IPS-NIHi7 (cell line): ENCODE data around the gene GALC.
A peak's percentile ranks its signal among the peaks of the same experiment; 100 is the strongest.

Source experiments
- DNase-seq: peaks from one replicate; pipeline ENCODE4 v3.0.0; 2012; ENCODE audit warnings: mixed read lengths; ENCODE audit errors: extremely low spot score

The GALC gene

GRCh38 chr14:87955501-87955900 lies 37.5 kb downstream of the GALC start:
- no peak for DNase-seq

DNA sequence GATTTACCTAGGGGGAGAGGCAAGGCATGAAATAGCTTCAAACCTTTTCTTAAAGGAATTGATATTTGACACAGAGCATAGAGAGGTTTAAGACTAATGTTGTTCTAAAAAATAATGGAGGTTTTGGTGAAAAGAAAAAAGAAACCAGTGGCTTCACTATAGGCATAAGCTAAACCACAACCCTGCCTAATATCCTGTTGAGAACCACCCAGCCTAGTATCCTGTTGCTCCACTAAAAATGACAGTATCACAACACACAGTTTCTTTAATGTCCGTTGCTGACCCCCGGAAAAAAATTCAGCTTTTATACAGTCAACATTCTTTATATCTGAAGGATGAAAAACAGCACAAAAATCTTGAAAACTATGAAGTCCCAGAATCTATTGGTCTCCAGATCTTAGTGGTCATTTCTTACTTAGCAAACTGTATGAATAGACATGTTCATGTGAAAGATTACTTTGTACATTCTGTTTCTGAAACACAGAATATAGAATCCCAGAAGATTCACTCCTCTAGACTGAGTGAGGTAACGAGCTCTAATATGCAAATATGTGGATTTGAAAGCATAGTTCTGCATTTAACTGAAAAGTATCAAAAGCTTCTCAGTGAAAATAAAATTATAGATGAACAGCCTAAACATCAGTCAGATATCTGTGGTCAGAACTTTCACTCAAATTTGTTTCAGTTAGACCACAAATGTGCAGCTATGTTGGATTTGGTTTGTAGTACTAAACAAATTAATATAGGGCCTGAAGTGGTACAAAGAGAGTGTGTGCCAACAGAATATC lies 40.5 kb downstream of the GALC start:
- no peak for DNase-seq

- peak; percentile 18 for DNase-seq
These were observed 47.9 kb downstream of the GALC start for GRCh38 chr14:87944987-87945604.

GRCh38 chr14:87940894-87941293 lies 52.1 kb downstream of the GALC start:
- no peak for DNase-seq

DNA sequence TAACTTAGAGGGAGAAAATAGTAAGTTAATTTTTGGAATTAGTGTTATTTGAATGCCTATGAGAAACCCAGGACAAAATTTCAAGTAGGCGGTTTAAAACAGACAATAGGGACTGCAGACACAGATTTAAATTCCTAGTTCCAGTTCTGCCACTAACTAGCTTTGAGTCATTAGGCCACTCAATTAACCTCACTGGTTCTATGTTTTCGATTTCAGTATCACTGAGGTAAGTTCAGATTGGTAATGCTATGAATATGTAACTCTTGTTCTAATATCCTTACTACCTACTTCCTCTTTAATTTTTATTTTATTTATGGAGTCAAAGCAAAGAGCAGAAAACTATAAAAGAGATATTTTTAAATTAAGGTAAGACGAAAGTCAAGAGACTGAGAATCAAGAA lies 52.6 kb downstream of the GALC start:
- no peak for DNase-seq

GRCh38 chr14:87935886-87936285 lies 57.1 kb downstream of the GALC start:
- DNase-seq, result no peak

GRCh38 chr14:87935081-87935828 lies 57.7 kb downstream of the GALC start:
- no peak for DNase-seq

DNA sequence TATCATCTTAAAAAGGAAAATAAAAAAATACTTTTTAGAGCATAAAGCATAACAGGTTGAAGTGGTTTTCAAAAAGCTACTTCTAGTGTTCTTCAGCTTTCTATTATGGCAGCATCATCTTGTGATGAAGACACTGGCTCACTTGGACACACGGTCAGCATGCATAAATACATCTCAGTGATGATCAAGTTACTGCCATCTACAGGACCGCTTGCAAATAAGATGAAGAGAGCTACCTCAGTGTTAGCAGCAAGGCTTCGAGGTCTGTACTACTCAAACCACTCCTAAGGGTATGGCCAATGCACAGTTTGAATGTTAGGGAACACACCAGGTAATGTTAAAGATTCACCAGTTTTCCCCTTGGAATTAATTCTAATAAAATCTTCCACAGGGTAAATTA lies 58.8 kb downstream of the GALC start:
- no peak for DNase-seq

- no peak for DNase-seq
These were observed 76.1 kb downstream of the GALC start for GRCh38 chr14:87916886-87917275.

- no peak for DNase-seq
These were observed 76.7 kb downstream of the GALC start for GRCh38 chr14:87916103-87916885.

DNA sequence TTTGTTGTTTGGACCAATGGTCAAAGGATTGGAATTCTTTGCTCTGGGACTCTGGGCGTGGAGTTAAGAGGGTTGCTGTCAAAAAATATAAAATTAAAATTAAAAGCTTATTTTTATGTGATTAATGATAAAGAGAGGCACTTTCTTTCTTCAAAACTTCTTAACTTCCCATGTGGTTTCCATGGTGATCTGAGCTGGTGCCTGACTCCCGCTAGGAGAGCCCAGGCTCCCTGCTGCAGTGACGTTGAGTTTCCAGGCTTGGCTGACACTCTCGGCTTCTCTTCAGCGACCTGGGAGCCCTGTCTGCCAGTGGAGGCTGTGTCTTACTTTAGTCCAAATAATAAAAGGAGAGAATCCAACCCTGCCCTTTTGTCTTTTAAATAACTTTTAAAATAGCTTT lies 84.4 kb downstream of the GALC start:
- no peak for DNase-seq

DNA sequence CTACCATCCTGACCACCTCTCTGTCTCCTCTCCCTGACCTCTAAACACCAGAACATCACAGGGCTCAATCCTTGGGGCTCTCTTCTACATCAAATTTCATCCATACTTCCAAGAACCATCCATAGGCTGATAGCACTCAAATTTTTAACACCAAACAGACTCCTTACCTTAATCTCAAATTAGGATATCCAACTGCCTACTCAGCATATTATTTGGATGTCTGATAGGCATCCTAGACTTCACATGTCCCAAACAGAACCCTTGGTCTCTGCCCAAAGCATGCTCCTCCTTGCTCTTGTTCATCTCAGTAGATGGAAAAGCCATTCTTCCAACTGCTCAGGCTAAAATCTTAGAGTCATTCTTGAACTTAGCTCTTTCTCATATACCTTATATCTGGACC lies 91.3 kb downstream of the GALC start:
- no peak for DNase-seq

GRCh38 chr14:87901236-87901635 lies 91.7 kb downstream of the GALC start:
- DNase-seq, result no peak

DNA sequence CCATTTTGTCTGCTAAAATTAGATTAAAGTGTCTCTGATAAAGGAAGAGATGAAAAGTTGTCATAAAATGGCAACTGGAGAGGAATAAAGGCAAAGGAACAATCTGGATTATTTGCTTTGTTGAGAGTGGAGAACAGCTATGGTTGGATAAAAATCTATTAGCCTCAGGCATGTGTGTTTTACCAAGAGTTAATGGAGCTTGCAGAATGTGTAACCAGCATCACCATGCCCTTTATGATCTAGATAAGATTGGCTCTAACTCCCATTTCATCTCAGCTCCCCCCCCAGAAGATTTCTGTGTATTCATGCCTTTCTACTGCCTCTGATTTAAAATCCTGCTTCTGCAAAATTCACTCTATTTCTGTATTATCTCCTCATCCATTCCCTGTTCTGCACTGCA lies 93.8 kb downstream of the GALC start:
- DNase-seq, result no peak

DNA sequence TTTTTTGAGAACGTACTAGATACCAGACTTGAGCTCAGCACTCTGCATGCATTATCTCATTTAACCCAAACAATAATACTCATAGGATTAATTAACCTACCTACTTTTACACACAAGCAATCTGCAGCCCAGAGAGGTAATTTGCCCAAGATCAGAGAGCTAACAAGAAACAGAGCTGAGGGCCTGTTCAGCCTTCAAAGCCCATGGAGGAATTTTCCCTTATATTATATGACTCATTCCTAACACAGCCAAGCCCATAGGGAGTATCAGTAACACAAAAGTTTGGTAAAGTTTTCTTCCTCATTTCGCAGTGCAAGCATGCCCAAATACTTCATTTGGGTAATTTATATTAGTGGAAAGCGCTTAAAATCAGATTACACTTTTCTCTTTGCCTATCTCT lies 94.7 kb downstream of the GALC start:
- no peak for DNase-seq

GRCh38 chr14:87896393-87897380 lies 96.3 kb downstream of the GALC start:
- DNase-seq, result peak; percentile 40

DNA sequence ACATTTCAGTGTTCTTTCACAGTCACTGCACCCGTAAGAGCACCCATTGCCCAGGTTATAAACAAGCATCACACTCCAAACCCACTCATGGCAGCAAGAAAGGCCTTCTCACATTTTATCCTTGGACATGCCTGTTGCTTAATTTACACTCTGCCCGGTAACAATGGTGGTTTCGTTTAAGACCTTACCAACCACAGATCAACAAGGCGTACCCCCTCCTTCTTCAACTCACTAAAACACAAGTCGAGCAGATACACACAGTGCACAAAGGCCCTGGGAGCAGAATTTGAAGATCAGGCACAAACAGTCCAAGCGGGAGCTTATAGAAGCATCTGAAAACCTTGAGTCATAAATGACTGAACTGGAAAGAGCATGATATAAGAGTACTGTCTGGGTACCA lies 98.1 kb downstream of the GALC start:
- no peak for DNase-seq

GRCh38 chr14:87892763-87893162 lies 100.2 kb downstream of the GALC start:
- DNase-seq, result no peak

- DNase-seq, result peak; percentile 76
These were observed 104.6 kb downstream of the GALC start for GRCh38 chr14:87888136-87888999.

DNA sequence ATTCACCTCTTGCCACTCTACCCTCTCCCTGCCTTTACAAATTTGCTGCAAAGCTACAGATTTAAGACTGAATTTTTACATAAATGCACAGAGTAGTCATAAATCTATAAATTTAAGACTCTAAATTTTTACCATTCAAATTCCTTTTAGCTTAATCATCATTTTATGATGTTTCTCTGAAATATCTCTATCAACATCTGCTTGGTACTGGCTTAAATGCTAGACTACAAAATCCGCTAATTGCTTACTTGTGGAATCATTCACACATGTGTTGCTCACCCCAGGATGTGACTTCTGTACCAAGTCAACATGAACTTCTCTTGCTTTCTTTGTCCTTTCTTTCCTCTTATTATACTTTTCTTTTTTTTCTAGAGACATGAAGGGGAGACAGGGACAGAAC lies 109.2 kb downstream of the GALC start:
- no peak for DNase-seq
